Activated naive CD4-positive, alpha-beta T cell treated with Interleukin-2 at 50 U/mL for 16 hours (primary cell): ENCODE data around the gene GADD45GIP1.

Experiments used
- DNase-seq: peaks from one replicate; pipeline ENCODE4 v3.0.0-alpha.2; 2020

The GADD45GIP1 gene

DNA sequence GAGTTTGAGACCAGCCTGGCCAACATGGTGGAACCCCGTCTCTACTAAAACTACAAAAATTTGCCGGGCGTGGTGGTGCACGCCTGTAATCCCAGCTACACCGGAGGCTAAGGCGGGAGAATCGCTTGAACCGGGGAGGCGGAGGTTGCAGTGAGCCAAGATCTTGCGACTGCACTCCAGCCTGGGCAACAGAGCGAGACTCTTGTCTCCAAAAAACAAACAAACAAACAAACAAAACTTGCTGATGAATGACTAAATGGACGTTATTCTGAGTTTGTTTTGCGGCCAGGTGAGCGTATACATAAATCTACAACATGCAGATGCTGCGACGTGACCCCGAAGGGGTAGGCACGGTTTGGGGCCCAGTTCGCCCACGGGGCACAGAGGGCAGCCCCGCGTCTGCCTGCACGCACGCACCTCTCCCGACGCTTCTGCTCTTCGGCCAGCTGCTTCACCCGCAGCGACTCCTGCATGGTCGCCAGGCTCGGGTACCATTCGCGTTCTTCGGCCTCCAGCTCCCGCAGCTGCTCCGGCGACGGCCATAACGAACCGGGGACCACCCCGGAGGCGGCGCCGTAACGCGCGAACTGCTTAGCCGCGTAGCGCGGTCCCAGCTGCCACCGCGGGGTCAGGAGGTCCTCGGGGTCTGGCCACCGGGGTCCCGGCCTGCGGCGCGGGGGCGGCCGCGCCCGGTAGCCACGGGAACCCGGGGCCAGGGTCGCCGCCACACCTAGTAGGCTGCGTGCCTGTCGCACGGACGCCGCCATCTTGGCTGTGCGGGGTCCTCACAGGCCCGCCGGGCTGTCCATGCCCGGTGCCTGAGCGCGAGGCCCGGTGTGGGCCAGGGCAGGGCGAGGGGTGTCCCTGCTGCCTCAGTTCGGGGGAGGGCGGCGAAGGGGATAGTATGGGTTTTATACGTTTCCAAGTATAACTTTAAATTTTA is at the start of gene GADD45GIP1:
GADD45GIP1 (minus strand) TSS at position 778 of the 943 bp plus-strand sequence; CDS start at position 767, 11 bp downstream.
- DNase-seq = peak; percentile 88

DNA sequence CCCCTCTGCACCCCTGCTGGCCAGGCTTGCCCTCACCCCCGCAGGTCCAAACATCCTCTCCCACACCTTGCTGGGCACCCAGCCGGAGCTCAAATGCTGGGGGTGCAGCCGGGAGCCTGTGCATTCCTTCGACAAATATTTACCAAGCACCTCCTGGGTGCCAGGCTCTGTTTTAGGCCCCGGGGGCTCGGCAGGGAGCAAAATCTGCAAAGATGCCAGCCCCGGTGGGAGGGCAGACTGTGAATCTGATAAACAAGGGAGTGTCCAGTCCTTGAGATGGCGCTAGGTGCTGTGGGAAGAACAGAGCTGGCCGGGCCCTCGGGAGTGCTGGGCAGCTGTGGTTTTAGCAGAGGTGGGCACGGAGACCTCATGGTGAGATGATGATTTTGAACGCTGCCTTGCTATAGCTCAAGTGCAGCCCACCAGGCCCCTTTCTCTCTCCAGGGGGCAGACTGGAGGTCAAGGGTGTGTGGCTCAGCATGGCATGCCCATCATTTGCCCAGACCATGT is 48.9 kb upstream of the GADD45GIP1 start:
- DNase-seq = no peak

DNA sequence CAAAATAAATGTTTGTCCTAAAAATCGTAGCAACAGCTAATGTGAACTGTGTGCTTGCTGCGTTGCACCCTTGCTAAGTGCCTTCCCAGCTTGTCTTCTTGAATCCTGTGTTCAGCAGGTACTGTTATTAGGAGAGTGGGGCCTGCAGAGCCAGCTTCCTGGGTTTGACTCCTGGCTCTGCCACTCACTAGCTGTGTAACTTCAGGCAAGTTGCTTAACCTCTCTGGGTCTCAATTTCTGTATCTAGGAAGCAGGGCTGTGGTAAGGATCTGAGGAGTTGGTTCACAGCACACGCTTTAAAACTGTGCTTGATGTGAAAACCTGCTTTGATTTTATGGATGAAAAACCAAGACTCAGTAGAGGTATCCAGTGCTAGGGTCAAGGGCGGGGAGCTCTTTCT is 48.2 kb upstream of the GADD45GIP1 start:
- DNase-seq = no peak

DNA sequence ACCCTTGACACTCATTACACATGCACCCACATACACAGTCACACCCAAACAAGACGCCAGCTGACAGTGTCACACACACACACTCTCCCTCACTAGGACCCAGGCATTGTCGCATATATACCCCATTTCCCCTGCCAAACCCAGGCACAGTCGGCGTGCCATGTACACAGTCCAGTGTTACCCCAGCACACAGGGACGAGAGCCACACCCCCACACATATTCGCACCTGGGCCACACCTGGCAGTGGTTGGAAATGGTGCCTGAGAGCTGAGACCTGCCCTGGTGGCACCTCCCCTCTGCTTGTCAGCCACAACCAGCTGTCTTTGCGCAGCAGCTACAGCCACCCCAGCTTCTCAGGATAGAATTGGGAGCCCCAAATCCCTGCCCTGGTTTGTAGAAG is 47.2 kb upstream of the GADD45GIP1 start:
- no peak for DNase-seq

DNA sequence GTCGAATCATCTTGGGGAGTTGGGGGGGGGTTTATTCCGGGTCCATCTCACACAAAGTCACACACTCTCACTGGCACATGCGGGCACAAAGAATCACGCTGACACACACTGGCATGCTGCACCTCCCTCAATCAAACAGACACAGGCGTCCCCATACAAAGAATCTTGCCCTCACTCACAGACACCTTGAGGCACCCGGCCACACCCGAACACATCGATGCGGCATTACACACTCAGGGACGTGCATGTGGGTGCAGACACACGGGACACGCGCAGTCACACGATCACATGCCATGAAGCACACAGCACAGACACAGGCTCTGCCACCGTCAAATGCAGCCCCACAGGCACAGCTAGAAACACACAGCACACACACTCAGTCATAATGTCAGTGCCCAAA is 46.1 kb upstream of the GADD45GIP1 start:
- DNase-seq = no peak

DNA sequence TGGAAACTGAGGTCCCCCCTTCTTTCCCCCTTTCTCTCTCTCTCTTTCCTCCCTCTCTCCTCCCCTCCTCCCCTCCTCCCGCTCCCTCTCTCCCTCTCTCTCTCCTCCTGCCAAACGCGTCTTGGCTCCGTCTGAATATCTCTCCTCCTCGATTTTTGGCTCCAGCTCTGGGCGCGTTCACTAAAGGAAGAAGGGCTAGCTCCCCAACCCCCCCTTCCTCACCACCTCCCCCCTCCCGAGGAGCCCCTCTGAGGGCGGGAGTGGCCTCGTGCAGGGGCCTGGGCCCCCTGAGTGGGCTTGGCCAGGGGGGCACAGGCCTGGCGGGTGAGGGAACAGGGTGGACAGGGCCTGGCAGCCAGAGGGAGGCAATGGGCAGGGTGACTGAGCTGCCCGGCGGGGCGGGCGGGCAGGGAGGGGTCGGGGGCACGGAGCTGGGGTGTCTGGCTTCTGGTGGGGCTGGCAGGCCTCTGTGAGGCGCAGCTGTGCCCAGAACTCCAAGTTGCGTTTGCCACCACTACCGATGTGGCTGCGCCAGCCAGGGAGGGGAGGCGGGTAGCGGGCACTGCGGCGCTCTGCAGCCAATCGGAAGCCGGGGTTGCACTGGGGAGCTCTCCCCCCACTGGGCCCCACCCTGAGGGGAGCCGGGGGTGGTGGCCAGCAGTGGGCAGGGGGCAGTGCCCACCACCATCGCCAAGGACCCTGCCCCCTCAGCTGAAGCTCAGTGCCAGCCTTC is 45.3 kb upstream of the GADD45GIP1 start:
- no peak for DNase-seq

DNA sequence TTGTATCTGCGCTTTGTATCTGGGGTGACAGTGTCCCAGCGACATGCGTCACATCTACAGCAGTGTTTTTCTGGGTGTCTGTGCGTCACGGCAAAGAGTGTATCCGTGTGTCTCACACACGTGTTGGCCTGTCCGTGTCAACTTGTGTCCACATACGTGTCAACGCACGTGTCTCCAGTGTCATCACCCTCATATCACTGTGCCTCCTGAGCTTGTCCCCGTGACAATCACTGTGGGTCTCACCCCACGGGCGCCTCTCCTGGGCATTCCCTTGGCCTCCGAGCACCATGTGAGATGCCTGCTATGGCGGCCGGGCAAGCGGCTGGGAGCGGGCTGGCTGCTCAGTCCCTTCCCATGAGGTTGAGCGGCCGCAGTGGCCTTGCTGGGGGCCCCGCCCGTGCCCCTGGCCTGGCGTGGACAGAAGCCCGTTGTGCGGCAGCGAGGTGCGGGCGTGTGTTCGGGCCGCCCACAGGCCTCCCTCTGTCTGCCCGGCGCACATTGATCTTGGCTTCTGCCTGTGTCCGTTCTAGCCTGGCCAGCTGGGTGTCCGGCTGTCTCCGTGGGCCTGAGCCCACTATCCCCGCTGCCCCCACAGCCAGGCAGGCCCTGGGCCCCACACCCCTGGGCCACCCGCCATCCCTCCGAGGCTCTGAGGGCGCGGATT is 44.6 kb upstream of the GADD45GIP1 start:
- no peak for DNase-seq

DNA sequence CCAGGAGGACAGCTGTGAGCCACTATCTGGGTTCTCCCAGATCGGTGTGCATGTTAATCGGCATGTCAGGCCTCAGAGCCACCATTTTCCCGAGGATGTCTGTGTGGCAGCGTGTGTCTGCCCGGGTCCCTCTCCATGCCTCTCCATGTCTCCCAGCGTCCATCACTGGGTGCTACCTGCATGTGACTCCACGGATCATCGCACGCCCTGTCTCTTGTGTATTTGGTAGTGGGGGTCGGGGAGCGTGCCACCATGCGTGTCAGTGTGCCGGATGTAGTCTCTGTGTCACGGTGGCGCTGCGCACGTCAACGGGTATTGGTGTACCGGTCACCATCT is 44.1 kb upstream of the GADD45GIP1 start:
- DNase-seq = no peak

DNA sequence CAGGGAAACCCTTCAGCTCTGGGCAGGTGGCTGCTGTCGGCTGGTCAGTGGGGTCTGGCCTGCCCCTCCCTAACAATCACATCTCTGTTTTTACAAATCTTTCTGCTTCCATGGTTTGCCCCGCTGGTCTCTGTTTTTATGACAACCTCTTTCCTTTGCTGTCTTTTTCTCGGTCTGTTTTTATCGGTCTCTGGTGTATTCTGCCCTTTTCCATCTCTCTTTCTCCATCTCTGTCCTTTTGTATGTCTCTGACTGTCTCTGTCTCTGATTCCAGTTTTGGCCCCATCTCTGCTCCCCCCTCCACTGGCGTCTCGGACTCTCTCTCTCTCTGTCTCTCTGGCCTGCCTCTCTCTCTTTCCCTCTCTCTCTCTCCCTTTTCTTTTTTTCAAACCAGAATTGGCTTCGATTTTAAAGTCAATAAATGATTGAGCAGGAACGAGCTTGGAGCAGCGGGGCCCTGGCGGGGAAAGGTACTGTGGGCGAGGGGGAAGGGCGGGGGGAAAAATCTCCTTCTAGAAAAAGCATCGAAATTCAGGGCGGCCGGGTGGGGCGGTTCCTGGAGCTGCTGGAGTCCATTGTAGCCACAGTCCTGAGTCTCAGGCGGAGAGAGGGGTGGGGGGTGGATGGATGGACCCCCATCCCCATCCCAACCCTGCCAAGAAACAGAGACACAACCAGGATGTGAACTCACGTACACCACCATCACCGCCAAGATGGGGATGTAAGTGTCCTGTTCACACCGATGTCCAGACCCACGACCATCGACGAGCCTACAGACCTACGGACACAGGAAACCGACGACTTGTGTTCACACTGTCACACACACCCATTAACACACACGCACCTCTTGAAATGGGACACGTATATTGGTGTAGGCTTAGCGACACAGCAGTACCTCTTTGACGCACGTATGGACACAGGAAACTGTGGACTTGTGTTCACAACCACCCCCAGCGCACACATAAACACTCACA is 41.2 kb upstream of the GADD45GIP1 start:
- DNase-seq = no peak

DNA sequence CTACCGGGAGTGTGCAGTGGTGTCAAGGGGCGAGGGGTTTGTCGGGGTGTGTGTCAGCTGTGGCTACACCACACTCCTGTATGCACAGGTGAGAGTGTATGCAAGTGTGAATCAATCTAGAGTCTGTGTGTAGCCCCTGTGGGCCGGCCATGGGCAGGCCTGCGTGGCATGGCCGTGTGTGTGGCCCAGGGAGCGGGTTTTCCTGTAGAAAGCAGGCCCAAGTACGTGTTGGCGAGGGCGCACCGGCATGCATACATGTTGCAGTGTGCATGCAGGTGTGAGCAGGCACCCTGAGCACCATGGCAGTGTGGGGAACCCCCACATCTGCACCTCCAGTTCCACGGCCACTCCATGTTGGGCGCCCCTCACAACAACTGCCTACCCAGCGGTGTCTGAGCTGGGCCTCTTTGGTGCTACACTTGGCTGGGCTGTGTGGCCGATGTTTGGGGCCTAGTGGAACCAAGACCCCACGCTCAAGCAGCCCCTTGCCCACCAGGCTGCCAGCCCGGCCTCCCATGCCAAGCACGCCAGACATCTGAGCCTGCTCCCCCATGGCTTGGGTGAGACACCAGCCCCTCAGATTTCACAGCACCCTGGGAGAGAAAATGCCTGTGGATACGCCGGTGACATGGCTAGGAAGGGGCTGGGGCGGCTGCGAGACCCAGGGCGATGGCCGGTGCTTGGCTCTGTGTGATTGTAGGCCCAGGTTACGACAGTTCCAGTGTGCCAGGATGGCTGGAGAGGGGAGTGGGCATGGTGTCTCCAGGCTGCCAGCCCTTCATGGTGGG is 40.4 kb upstream of the GADD45GIP1 start:
- no peak for DNase-seq

DNA sequence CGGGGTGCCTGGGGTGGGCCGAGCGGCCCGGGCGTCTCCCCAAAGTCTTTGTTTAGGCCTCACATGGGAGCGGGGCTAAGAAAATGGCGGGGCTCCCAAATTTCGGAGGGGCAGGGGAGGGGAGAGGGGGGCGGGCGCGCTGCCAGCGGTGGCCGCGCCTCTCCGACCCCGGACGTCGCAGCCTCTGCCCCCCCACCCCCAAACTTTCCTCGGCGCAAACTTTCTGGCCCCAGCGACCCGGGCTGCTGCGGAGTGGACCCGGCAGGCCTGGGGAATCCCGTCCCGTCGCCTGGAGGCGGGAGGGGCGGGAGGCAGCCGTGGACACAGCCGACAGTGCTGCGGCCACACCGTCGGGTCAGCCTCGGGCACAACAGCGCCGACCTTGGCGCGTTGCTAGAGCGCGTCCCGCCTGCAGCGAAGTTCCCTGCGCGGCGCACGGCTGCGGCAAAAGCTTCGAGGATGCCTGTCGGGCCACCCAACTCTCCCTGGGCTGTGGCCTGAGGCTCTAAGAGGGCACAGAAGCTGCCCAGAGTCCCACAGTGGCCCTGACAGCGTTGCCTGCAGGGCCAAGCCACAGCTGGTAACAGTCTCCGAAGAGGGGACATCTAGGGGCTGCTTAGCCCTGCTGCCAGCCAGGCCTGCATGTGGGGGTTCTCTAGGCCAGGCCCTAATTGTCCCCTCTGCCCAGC is 39.5 kb upstream of the GADD45GIP1 start:
- no peak for DNase-seq

DNA sequence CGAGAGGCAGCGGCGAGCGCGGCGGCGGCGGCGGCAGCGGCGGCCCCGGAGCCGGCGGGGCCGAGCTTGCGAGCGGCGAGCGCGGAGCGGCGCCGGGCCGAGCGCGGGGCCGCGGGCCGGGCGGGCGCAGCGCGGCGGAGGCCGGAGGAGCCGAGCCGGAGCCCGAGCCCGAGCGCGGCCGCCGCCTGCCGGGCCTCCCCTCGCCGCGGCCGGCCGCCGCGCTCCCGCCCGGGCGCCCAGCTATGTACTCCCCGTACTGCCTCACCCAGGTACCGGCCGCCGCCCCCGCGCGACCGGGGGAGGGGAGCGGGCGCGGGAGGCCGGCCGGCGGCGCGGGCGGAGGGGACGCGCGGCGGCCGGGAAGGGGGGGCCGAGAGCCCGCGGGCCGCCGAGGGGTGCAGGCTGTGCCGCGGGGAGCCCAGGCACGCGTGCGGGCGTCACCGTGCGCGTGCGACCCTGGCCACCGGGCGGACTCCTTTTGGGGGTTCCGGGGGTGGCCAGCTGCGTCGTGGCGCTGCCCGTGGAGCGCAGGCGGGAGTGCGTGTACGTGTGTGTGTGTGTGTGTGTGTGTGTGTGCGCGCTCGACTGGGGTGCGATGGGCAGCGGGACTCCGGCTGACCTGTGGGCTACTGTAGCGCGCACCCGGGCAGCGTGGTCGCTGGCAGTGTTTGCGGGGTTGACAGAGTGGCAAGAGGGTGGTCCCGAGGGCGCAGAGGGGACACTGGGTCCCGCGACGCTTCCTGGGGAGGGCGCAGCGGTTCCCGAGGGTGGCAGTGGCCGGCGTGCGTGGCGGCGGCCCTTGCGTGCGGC is 38.8 kb upstream of the GADD45GIP1 start:
- no peak for DNase-seq

DNA sequence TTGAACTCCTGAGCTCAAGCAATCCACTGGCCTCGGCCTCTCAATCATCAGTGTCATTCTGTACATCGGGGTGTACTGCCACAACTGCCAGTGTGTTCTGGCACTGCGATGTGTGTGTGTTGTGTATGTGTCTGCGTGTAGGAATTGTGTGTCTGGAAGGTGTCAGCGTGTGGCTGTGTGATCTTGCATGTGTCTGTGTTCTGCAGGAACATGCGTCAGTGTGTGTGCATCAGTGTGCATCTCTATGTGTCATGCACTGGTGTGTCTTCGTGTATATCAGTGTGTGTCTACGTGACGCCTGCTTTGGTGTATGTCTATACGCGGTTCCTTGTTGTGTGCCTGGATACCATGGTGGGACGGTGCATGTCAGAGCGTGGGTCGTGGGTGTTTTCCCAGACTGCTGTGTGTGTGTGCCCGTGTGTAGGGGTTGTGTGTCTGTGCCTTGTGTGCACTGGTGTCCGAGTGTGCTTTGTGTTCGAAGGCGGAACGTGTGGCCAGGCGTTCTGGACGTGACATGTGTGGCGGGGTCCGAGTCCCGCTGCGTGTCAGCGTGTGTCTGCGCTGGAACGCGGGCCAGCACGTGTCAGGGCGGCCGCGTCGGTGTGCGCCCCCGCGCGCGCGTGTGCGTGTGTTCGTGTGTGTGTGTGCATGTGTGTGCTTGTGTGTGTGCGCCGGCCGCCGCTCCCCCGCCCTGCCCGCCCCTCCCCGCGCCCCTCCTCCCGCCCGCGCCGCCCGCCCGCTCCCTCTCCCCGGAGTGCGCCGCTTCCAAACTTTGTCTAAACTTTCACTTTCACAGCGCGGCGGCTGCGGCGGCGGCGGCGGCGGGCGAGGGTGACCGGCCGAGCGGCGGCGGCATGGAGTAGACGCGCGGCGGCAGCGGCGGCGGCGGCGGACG is 37.9 kb upstream of the GADD45GIP1 start, which contains the start of gene NFIX:
NFIX (plus strand) TSS at position 775 of the 895 bp plus-strand sequence. CDS start 363 bp downstream, outside the sequence.
- peak; percentile 61 for DNase-seq

DNA sequence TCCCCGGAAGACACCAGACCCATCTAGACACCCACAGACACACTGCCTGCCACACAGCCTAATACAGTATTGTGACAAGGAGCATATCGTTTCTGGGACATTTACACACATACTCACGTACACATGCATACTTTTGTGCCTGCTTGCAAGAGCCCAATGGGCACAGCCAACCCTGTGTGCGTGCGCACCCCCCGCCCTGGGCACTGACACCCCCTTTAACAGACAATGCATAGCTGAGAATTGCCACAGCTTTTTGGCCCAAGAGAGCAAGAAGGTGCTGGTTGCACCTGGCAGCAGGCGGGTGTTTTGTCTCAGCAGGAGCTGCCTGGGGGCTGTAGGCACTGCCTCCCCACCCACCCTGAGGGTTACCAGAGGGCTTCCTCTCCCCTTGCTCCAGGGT is 36.5 kb upstream of the GADD45GIP1 start:
- no peak for DNase-seq

DNA sequence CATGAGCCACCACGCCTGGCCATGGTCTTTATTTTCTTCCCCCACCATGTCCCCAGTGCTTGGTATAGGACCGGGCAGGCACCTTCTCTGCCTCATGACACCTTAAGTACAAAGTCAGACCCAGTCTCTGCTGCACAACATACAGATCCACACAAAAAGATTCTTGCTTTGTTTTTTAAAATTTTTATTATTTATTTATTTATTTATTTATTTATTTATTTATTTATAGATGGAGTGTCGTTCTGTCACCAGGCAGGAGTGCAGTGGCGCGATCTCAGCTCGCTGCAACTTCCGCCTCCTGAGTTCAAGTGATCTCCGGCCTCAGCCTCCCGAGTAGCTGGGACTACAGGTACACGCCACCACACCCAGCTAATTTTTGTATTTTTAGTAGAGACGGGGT is 35.7 kb upstream of the GADD45GIP1 start:
- DNase-seq = no peak

DNA sequence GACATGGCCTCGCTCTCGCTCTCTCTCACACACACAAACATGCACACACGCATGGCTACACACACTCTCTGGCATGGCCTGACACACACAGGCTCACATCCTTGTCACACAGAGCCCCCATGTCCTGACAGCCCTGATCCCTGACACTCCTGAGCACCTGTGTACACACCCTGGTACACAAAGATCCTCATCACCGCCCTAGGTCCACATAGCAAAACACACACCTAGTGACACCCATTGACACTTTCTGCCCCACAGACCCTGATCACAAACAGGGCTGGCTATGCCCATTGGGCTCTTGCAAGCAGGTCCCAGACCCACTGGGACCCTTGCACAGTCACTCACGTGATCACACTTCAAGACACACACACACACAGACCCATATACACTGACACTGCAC is 34.3 kb upstream of the GADD45GIP1 start:
- no peak for DNase-seq

DNA sequence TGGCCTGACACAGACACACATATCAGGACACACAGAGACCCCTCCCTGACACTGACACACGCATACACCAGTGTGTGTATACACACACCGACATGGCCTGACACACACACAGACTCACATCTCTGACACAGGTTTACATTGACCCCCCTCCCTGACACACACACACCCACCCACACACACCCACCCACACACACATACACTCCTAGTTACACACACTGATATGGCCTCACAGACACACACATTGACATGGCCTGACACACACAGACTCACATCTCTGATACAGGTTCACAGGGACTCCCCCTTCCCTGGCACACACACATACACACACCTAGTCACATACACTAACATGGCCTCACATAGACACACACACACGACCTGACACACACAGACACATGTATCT is 33.8 kb upstream of the GADD45GIP1 start:
- DNase-seq = no peak

DNA sequence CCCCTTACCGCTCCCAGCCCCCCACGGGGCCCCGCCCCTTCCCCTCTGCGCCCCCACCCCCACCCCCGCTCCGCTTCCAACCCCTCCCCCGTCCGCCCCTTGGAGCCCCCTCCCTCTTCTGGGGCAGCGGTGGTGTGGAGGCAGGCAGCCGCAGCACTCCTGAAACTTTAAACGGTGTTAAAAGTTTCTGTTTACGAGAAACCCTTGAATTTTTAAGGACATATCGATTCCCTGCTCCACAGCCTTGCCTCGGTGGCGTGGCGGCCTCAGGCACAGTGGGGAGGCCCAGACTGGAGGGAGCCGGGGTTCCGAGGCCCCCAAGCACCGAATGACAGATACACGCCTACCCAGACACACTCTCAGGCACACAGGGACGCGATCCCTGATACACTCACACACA is 33.4 kb upstream of the GADD45GIP1 start:
- no peak for DNase-seq

DNA sequence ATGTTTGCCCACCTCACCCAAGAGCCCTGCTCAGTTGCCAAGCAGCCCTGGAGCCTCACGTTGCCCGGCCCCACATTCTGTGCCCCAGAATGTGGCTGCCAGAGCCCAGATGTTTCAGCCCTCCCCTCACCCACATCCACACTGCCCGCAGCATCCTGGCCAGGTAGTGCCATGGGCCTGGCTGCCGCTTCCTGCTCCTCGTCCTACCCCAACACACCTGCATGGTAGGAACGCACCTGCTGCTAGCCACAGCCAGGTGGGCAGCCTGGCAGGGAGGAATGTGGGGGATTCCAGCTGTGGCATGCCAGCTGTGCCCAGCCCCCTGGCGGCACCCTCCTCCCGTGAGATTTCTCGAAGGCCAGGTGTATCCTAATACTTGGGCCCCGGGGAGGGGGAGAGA is 30.8 kb upstream of the GADD45GIP1 start:
- DNase-seq = no peak
